ENCODE measurements around the gene NTM.

DNA sequence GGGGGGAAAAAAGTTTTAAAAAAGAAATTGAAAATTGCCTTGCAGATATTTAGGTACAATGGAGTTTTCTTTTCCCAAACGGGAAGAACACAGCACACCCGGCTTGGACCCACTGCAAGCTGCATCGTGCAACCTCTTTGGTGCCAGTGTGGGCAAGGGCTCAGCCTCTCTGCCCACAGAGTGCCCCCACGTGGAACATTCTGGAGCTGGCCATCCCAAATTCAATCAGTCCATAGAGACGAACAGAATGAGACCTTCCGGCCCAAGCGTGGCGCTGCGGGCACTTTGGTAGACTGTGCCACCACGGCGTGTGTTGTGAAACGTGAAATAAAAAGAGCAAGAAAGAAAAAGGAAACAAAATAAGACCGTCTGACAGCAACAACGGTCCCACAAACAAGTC is 964.9 kb downstream of the NTM start:
- TF ChIP-seq, protein P1, sequence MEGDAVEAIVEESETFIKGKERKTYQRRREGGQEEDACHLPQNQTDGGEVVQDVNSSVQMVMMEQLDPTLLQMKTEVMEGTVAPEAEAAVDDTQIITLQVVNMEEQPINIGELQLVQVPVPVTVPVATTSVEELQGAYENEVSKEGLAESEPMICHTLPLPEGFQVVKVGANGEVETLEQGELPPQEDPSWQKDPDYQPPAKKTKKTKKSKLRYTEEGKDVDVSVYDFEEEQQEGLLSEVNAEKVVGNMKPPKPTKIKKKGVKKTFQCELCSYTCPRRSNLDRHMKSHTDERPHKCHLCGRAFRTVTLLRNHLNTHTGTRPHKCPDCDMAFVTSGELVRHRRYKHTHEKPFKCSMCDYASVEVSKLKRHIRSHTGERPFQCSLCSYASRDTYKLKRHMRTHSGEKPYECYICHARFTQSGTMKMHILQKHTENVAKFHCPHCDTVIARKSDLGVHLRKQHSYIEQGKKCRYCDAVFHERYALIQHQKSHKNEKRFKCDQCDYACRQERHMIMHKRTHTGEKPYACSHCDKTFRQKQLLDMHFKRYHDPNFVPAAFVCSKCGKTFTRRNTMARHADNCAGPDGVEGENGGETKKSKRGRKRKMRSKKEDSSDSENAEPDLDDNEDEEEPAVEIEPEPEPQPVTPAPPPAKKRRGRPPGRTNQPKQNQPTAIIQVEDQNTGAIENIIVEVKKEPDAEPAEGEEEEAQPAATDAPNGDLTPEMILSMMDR (IDR thresholded peaks at IDR 0.05; ENCODE audit: extremely low read depth in 1 of 2, insufficient read depth in 1 of 2, low read depth in 1 of 2, low read length in 2 of 2): no peak
- TF ChIP-seq MYC (IDR thresholded peaks at IDR 0.05; ENCODE audit: low read depth, low read length): no peak

All from endothelial cell of umbilical vein (primary cell).